Measurements from ENCODE around the gene UNC13A.

DNA sequence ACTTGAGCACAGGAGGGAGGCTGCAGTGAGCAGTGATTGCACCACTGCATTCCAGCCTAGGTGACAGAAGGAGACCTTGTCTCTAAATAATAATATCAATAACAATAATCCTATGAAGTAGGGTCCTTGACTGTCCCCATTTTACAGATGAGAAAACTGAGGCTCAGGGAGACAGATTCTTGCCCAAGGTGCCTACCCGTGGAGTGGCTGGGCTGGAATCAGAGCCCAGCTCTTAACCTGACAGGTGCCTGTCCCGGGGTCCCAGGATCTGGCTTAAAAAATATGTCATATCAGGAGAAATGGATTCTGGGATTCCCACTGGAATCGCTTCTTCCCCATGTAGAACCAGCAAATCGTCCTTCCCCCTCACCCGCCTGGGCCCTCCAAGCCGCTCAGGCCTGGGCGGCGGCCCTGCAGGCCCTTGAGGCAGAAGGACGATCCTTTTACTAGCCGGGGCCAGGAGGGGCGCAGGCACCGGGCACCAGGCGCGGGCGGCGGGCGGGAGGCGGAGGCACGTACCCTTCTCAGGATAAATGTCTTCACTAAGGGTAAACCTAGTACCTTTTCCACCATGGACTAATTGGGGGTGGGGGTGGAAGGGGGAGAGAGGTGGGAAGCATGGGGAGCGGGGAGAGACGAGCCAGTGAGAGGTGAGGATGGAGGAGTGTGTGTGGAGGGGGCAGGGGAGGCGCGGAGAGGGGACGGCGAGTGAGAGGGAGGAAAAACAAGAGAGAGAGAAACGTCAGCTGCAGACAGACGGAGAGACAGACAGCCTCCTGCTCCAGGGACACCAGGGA lies 72.1 kb downstream of the UNC13A start:
- TF ChIP-seq, protein P1, sequence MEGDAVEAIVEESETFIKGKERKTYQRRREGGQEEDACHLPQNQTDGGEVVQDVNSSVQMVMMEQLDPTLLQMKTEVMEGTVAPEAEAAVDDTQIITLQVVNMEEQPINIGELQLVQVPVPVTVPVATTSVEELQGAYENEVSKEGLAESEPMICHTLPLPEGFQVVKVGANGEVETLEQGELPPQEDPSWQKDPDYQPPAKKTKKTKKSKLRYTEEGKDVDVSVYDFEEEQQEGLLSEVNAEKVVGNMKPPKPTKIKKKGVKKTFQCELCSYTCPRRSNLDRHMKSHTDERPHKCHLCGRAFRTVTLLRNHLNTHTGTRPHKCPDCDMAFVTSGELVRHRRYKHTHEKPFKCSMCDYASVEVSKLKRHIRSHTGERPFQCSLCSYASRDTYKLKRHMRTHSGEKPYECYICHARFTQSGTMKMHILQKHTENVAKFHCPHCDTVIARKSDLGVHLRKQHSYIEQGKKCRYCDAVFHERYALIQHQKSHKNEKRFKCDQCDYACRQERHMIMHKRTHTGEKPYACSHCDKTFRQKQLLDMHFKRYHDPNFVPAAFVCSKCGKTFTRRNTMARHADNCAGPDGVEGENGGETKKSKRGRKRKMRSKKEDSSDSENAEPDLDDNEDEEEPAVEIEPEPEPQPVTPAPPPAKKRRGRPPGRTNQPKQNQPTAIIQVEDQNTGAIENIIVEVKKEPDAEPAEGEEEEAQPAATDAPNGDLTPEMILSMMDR (IDR thresholded peaks at IDR 0.05; ENCODE audit: extremely low read depth in 1 of 2, insufficient read depth in 1 of 2, low read depth in 1 of 2, low read length in 2 of 2): no peak
- no peak for TF ChIP-seq POLR2A (IDR thresholded peaks at IDR 0.05; ENCODE audit: low read depth, low read length)

All from endothelial cell of umbilical vein (primary cell).